GM23338 (cell line): ENCODE results near the gene RTL10. TPM values are rescaled to one million over a fixed set of nuclear protein-coding genes. Genes with fewer than 3 reads are reported as not detected.

ENCODE experiments used
- ATAC-seq: fragments of 200-7000 bp; cut with Tn5 transposase; 3 replicates; pipeline ENCODE4 v1.9.1; 2020
- DNase-seq: peaks from one replicate; pipeline ENCODE4 v3.0.0-alpha.2; 2015; ENCODE audit warnings: low spot score
- H2AFZ ChIP-seq: fragments of 200-600 bp; sonication (generic); 2 replicates; pipeline ENCODE4 v1.8.0; 2016; ENCODE audit warnings: antibody characterized with exemption, mild to moderate bottlenecking, moderate library complexity
- H3F3A ChIP-seq: fragments of 200-600 bp; sonication (generic); replicated peaks from 2 replicates; pipeline ENCODE4 v1.8.0; 2017; ENCODE audit warnings: antibody characterized with exemption, mixed run types, low read depth
- H3K27ac ChIP-seq: fragments of 200-600 bp; sonication (generic); 2 replicates; pipeline ENCODE4 v1.6.1; 2016; ENCODE audit warnings: low read depth
- H3K27me3 ChIP-seq: fragments of 200-600 bp; sonication (generic); 2 replicates; pipeline ENCODE4 v1.8.0; 2016; ENCODE audit warnings: mild to moderate bottlenecking, mixed run types, moderate library complexity; ENCODE audit not compliant: insufficient read depth
- H3K36me3 ChIP-seq: fragments of 200-600 bp; sonication (generic); 2 replicates; pipeline ENCODE4 v1.8.0; 2016; ENCODE audit warnings: mild to moderate bottlenecking; ENCODE audit not compliant: insufficient read depth
- H3K4me1 ChIP-seq: fragments of 200-600 bp; sonication (generic); 2 replicates; pipeline ENCODE4 v1.8.0; 2016; ENCODE audit warnings: mild to moderate bottlenecking, moderate library complexity; ENCODE audit not compliant: insufficient read depth
- H3K4me2 ChIP-seq: fragments of 200-600 bp; sonication (generic); 2 replicates; pipeline ENCODE4 v1.7.1; 2017; ENCODE audit warnings: mixed run types
- H3K4me3 ChIP-seq: fragments of 200-600 bp; sonication (generic); 2 replicates; pipeline ENCODE4 v1.6.1; 2016; ENCODE audit warnings: mixed run types
- H3K79me2 ChIP-seq: fragments of 200-600 bp; sonication (generic); replicated peaks from 2 replicates; pipeline ENCODE4 v1.8.0; 2017; ENCODE audit warnings: mild to moderate bottlenecking; ENCODE audit not compliant: insufficient read depth
- H3K9me2 ChIP-seq: fragments of 200-600 bp; sonication (generic); 2 replicates; pipeline ENCODE4 v1.8.0; 2017; ENCODE audit not compliant: insufficient read depth
- H4K20me1 ChIP-seq: fragments of 200-600 bp; sonication (generic); replicated peaks from 2 replicates; pipeline ENCODE4 v1.8.0; 2017; ENCODE audit warnings: mild to moderate bottlenecking; ENCODE audit not compliant: insufficient read depth
- H3K27ac Mint-ChIP-seq: 2 replicates; pipeline ENCODE4 v1.8.0; 2020; ENCODE audit warnings: inconsistent platforms, mild to moderate bottlenecking, moderate library complexity, mixed read lengths
- H3K27me3 Mint-ChIP-seq: 3 replicates; pipeline ENCODE4 v1.8.0; 2022; ENCODE audit warnings: low read depth, mild to moderate bottlenecking, moderate library complexity, mixed read lengths, inconsistent platforms; ENCODE audit not compliant: insufficient read depth, poor library complexity
- H3K36me3 Mint-ChIP-seq: 3 replicates; pipeline ENCODE4 v1.8.0; 2021; ENCODE audit warnings: low read depth, mild to moderate bottlenecking, inconsistent platforms, moderate library complexity, mixed read lengths
- H3K4me1 Mint-ChIP-seq: 3 replicates; pipeline ENCODE4 v1.8.0; 2020; ENCODE audit warnings: mild to moderate bottlenecking, inconsistent platforms, mixed read lengths
- H3K4me3 Mint-ChIP-seq: 3 replicates; pipeline ENCODE4 v1.8.0; 2021; ENCODE audit warnings: moderate library complexity, mild to moderate bottlenecking, inconsistent platforms, mixed read lengths
- H3K9me3 Mint-ChIP-seq: 3 replicates; pipeline ENCODE4 v1.8.0; 2020; ENCODE audit warnings: moderate library complexity, mild to moderate bottlenecking, inconsistent platforms, mixed read lengths
- EZH2phosphoT487 ChIP-seq: fragments of 200-600 bp; sonication (generic); IDR thresholded peaks from one replicate; pipeline ENCODE4 v1.8.1; 2018; ENCODE audit warnings: antibody characterized with exemption; ENCODE audit not compliant: unreplicated experiment
- JUNB ChIP-seq: IDR thresholded peaks from one replicate; pipeline ENCODE4 v1.6.1; 2016; ENCODE audit warnings: antibody characterized with exemption; ENCODE audit not compliant: unreplicated experiment
- NANOG ChIP-seq: IDR thresholded peaks from 2 replicates; pipeline ENCODE4 v1.6.1; 2016; ENCODE audit warnings: antibody characterized with exemption, borderline replicate concordance
- POLR2AphosphoS5 ChIP-seq: IDR thresholded peaks from 2 replicates; pipeline ENCODE4 v1.6.1; 2016; ENCODE audit warnings: antibody characterized with exemption, low read depth
- STAT1 ChIP-seq: IDR thresholded peaks from one replicate; pipeline ENCODE4 v1.6.1; 2016; ENCODE audit warnings: antibody characterized with exemption; ENCODE audit not compliant: unreplicated experiment
- ZNF331 ChIP-seq: fragments of 250-450 bp; sonication (Bioruptor Pico); IDR thresholded peaks from 2 replicates; pipeline ENCODE4 v1.5.0; 2020; ENCODE audit warnings: low read depth, mild to moderate bottlenecking, moderate library complexity
- ZNF462 ChIP-seq: fragments of 250-450 bp; sonication (Bioruptor Pico); IDR thresholded peaks from 2 replicates; pipeline ENCODE4 v1.5.0; 2020; ENCODE audit warnings: mild to moderate bottlenecking, moderate library complexity
- polyA plus RNA-seq: library from polyadenylated mRNA; unstranded; fragments of >200 nt; fragmentation: Nextera tagmentation; extraction: Ambion mirVana; gene quantifications from 2 replicates; pipeline ENCODE4 v1.2.1, GENCODE V29; 2016
- total RNA-seq: library from RNA; depleted of rRNA; stranded (reverse); fragments of >200 nt; shearing (Covaris generic); gene quantifications from 2 replicates; pipeline ENCODE4 v1.2.3, GENCODE V29; 2014
- TF ChIP-seq, protein P1 (sequence below), 2 experiments: fragments of 200-600 bp in 1 of 2; sonication (generic) in 1 of 2; conservative IDR thresholded peaks; 2 replicates each; pipeline versions ENCODE4 v1.5.1 to v1.6.1; 2016 to 2017; ENCODE audit warnings: antibody characterized with exemption in 2 of 2, low read depth in 2 of 2, mild to moderate bottlenecking in 2 of 2, moderate library complexity in 1 of 2

Gene RTL10
- total and polyA plus RNA-seq, 2 experiments from 2014 or later: 9.4 to 17.4 TPM

DNA sequence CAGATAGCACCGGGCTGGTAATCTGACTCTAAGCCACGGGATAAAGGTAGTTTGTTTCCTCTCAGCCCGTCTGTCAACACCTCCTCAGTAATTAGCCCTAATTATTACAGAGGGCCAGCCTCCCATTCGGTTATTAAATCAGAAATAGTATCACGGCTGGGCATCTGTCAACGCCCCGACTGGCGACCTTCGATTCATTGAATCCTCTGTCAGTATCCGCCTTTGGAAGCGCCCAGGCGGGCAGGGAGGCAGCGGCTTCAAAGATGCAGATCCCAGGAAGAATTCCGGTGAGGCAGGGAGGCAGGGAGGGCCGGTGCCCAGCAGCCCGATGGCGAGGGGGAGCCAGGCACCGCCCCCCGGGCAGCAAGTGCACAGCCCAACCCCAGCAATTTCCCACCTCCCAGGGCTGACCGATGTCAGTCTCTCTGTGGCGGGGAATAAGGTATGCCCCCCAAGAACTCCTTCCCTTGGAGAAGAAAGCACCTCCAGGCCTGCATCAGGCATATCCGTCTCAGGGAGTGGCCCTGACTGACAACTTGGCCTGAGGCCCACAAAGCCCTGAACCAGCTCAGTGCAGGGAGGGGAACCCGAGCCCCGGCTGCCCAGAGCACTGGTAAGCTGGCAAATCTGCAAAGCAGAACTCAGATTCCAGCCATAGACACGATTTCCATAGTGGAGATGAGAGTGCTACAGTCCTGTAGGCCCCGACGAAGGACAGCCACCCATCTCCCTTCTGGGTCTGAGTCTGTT lies 11.4 kb downstream of the RTL10 start:
- Histone ChIP-seq H3K4me1 (no peaks in the 10 kb centered on the region), H3K4me2 (no peak overlapping the region), H3K36me3 (no peaks in the 10 kb centered on the region), H3F3A (no peaks in the 10 kb centered on the region), H4K20me1 (peaks cover 6% of the 10 kb centered on the region), H3K4me3 (no peak overlapping the region), H2AFZ (no peak overlapping the region), H3K79me2 (peaks cover 6% of the 10 kb centered on the region), H3K27me3 (no peaks in the 10 kb centered on the region), H3K9me2 (no peaks in the 10 kb centered on the region), H3K27ac (no peak overlapping the region)
- DNase-seq: no peak
- peaks cover 16% of the 10 kb centered on the region for H3K27me3 Mint-ChIP-seq
- H3K36me3 Mint-ChIP-seq: peaks cover 10% of the 10 kb centered on the region; the same call in 2 of the 3 replicates
- H3K9me3 Mint-ChIP-seq: no peaks in the 10 kb centered on the region; the same call in 2 of the 3 replicates
- H3K4me3 Mint-ChIP-seq: no peak overlapping the region
- H3K27ac Mint-ChIP-seq: no peak overlapping the region
- peaks cover 13% of the 10 kb centered on the region; the same call in 2 of the 3 replicates for H3K4me1 Mint-ChIP-seq
- TF ChIP-seq, protein P1, sequence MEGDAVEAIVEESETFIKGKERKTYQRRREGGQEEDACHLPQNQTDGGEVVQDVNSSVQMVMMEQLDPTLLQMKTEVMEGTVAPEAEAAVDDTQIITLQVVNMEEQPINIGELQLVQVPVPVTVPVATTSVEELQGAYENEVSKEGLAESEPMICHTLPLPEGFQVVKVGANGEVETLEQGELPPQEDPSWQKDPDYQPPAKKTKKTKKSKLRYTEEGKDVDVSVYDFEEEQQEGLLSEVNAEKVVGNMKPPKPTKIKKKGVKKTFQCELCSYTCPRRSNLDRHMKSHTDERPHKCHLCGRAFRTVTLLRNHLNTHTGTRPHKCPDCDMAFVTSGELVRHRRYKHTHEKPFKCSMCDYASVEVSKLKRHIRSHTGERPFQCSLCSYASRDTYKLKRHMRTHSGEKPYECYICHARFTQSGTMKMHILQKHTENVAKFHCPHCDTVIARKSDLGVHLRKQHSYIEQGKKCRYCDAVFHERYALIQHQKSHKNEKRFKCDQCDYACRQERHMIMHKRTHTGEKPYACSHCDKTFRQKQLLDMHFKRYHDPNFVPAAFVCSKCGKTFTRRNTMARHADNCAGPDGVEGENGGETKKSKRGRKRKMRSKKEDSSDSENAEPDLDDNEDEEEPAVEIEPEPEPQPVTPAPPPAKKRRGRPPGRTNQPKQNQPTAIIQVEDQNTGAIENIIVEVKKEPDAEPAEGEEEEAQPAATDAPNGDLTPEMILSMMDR (conservative IDR thresholded peaks at IDR 0.05; ENCODE audit: low read depth in 2 of 2): no peak
- TF ChIP-seq POLR2AphosphoS5: no peak
- no peak for TF ChIP-seq ZNF331 (CRISPR knock-in tag)
- no peak for TF ChIP-seq ZNF462 (CRISPR knock-in tag)
- TF ChIP-seq STAT1: no peak
- TF ChIP-seq JUNB: no peak
- no peak for TF ChIP-seq NANOG
- TF ChIP-seq EZH2phosphoT487: no peak
- ATAC-seq: no peak
